Ascending aorta (tissue), 2 donors: ENCODE results near the gene CPED1. TPM values are rescaled to one million over a fixed set of nuclear protein-coding genes. Genes with fewer than 3 reads are reported as not detected.
"Not testable (repeated sequence)": the region's sequence is repeated elsewhere in the genome, so short reads cannot be mapped to it uniquely, and the experiment has no call there.

Source experiments
- DNase-seq, 2 donors: peaks; one replicate each; pipeline ENCODE4 v3.0.0-alpha.2; 2019; ENCODE audit warnings: low spot score in 2 of 2
- H3K27ac ChIP-seq, 2 donors: fragments of 200-600 bp; sonication (generic); one replicate each; pipeline ENCODE4 v1.5.1; 2016 to 2017; ENCODE audit warnings: mild to moderate bottlenecking in 1 of 2
- H3K27me3 ChIP-seq: fragments of 200-600 bp; sonication (generic); one replicate; pipeline ENCODE4 v1.5.1; 2017
- H3K36me3 ChIP-seq, 2 donors: fragments of 200-600 bp; sonication (generic); one replicate each; pipeline ENCODE4 v1.5.1; 2016
- H3K4me1 ChIP-seq, 2 donors: fragments of 200-600 bp; sonication (generic); one replicate each; pipeline ENCODE4 v1.5.1; 2016 to 2017; ENCODE audit warnings: mild to moderate bottlenecking in 1 of 2
- H3K4me3 ChIP-seq, 2 donors: fragments of 200-600 bp; sonication (generic); one replicate each; pipeline ENCODE4 v1.5.1; 2016 to 2017; ENCODE audit warnings: mild to moderate bottlenecking in 1 of 2
- H3K9me3 ChIP-seq, 2 donors: fragments of 200-600 bp; sonication (generic); one replicate each; pipeline ENCODE4 v1.5.1; 2016
- CTCF ChIP-seq, 3 experiments: fragments of 200-600 bp in 2 of 3; fragments of 450-650 bp in 1 of 3; sonication (generic) in 2 of 3; IDR thresholded peaks; one replicate each; pipeline ENCODE4 v1.5.1; 2016 to 2019; ENCODE audit warnings: antibody characterized with exemption in 3 of 3, mild to moderate bottlenecking in 1 of 3, moderate library complexity in 1 of 3
- intact Hi-C: fragments of 100-400 bp; cut with DNase I; formaldehyde crosslinking; loops from one replicate; pipeline ENCODE4 v1.15.1; 2023
- total RNA-seq: library from RNA; depleted of rRNA; stranded (reverse); fragments of >200 nt; gene quantifications from one replicate; pipeline ENCODE4 v1.1.0, GENCODE V29; 2016

Gene CPED1
- total RNA-seq, 1 donor from 2014 or later: 69.5 TPM

DNA sequence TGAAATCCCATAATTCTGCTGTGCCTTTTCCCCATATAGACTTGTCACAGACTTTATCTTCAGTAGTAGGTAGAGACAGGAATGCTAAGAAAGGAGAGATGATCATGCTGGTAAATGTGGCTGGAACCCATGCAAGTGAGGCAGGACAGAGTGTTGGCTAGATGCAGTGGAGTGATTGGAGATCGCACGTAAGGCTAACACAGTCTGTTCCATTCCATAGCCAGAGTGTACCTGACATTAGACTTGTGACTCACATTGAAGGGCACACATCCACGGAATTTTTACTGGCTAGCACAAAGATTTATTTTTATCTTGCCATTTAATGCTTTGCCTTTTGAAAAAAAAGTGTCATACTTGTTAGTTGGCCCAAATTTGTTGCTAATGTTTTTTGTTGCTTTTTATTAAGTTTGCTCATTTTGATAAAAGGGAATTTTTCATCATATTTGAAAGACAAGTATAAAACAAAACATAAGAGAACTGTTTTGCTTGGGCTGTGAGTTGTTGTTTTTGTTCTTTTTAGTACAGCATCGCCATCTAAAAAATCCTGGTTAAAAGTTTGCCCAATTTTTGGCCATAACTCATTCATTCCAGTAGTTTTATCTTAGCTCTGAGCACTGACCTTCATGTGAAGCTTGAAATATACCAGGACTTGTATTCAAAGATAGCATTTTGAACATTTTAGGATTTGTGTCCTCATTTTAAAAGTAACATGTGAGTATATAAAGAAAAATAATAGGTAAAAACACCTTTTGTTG, 81.0 kb downstream of the CPED1 start:
- Histone ChIP-seq H3K9me3 (no peaks in the 10 kb centered on the region), H3K4me3 (peak overlapping the region in 1 of 2 donors; percentile 50), H3K27me3 (no peaks in the 10 kb centered on the region), H3K27ac (peak overlapping the region; percentile 79 to 85), H3K4me1 (peaks cover 0 to 25% of the 10 kb centered on the region in 2 donors), H3K36me3 (peaks cover 0 to 2% of the 10 kb centered on the region in 2 donors)
- intact Hi-C loops: no loop called here
- TF ChIP-seq CTCF (IDR thresholded peaks at IDR 0.05): no peak
- DNase-seq: peak in 1 of 2 donors; percentile 87

DNA sequence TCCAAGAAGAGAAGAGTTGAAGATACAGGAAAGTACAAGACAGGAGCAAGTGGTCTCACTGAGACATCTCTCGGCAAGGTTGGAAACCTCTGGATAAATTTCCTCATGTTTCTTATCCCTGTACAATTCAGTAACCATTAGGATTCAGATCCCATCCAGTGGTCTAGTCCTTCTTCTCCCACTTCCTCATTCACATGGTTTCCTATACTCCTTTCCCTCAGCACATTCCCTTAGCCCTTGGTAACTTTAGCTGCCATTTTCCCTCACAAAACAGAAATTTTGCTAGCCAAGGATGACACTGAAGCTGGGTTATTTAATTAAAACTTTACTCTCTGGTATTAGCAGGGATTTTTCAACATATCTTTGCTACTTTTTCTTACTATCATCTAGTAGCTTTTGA, 82.6 kb downstream of the CPED1 start:
- H3K4me3 ChIP-seq: no peak overlapping the region
- H3K4me1 ChIP-seq: peaks cover 0 to 22% of the 10 kb centered on the region in 2 donors
- peak overlapping the region; percentile 79 to 81 for H3K27ac ChIP-seq
- DNase-seq: no peak
- H3K9me3 ChIP-seq: no peaks in the 10 kb centered on the region
- no peak for TF ChIP-seq CTCF (IDR thresholded peaks at IDR 0.05)
- no peaks in the 10 kb centered on the region for H3K27me3 ChIP-seq
- H3K36me3 ChIP-seq: peaks cover 0 to 2% of the 10 kb centered on the region in 2 donors
- intact Hi-C loops: no loop called here

DNA sequence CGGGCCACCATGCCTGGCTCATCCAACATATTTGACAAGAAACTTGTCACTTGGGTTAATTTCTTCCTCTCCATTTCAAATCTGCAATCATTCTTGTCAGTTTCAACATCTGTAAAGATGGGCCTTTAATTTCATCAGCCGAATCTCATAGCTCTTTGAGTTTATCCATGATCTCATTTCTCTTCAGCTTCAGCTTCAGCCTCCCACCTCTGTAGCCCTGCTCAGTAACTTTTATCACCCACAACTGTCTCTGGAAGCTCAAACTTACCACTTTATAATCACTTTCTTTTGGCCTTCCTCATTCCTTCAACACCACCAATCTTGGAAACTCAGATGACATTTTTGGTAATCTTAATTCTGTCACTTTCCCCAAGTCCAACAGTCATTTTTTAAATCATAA, 83.2 kb downstream of the CPED1 start:
- H3K36me3 ChIP-seq: peaks cover 0 to 2% of the 10 kb centered on the region in 2 donors
- H3K9me3 ChIP-seq: no peaks in the 10 kb centered on the region
- peak overlapping the region; percentile 79 to 81 for H3K27ac ChIP-seq
- intact Hi-C loops: no loop called here
- no peaks in the 10 kb centered on the region for H3K27me3 ChIP-seq
- TF ChIP-seq CTCF (IDR thresholded peaks at IDR 0.05): no peak
- H3K4me1 ChIP-seq: peaks cover 0 to 27% of the 10 kb centered on the region in 2 donors
- DNase-seq: no peak
- H3K4me3 ChIP-seq: no peak overlapping the region

DNA sequence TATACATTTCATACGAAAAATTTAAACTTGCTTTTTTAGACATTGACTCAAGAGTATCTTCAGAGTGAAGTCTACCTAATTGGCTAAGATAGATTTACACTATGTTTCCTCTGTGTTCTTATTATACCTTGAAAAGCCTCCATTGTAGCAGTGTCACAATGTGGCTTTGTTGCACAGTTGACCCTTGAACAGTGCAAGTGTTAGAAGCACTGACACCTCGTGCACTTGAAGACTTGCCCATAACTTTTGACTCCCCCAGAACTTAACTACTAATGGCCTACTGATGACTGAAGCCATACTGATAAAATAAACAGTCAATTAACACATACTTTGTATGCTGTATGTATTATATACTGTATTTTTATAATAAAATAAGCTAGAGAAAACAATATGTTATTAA, 84.3 kb downstream of the CPED1 start:
- no peak for TF ChIP-seq CTCF (IDR thresholded peaks at IDR 0.05)

DNA sequence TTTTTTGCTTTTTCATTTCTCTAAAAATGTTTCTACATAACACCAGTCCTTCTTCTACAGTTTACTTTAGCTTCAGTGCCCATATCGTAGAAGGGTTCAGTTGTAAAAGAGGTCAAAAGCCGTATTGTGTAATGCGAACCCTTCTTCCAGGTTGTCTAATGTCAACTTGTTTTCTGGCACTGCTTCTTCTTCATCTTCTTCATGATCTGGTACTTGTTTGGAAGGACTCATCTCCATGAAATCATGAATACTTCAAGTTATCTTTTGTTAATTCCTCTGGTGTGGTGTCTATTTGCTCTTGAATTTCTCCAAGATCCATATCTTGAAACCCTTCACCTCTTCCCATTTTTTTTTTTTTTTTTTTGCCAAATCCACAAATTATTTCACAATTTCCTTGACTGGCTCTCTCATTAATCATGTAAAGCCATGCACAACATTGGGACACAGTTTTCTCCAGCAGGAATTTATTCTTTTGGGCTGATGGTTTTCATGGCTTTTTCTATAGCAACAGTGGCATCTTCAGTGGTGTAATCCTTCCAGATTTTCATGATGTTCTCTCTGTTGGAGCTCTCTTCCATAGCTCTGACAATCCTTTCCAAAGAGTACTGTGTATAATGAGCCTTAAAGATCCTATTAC, 85.1 kb downstream of the CPED1 start:
- Histone ChIP-seq H3K9me3 (no peaks in the 10 kb centered on the region), H3K4me1 (peaks cover 0 to 33% of the 10 kb centered on the region in 2 donors), H3K27ac (peak overlapping the region; percentile 79 to 81), H3K27me3 (no peaks in the 10 kb centered on the region), H3K36me3 (no peaks in the 10 kb centered on the region), H3K4me3 (no peak overlapping the region)
- intact Hi-C loops: no loop called here
- no peak for DNase-seq
- no peak for TF ChIP-seq CTCF (IDR thresholded peaks at IDR 0.05)

More for the DNA sequence above, 84.3 kb downstream of the CPED1 start:
- DNase-seq: no peak
- no peak overlapping the region for H3K4me3 ChIP-seq
- H3K4me1 ChIP-seq: peaks cover 0 to 33% of the 10 kb centered on the region in 2 donors
- H3K9me3 ChIP-seq: no peaks in the 10 kb centered on the region
- H3K27me3 ChIP-seq: no peaks in the 10 kb centered on the region
- H3K36me3 ChIP-seq: no peaks in the 10 kb centered on the region
- intact Hi-C loops: no loop called here
- H3K27ac ChIP-seq: peak overlapping the region; percentile 79 to 81

GRCh38 chr7:121075424-121075841, 86.9 kb downstream of the CPED1 start:
- H3K4me1 ChIP-seq: peaks cover 3 to 37% of the 10 kb centered on the region in 2 donors
- H3K9me3 ChIP-seq, H3K4me3 ChIP-seq, DNase-seq, H3K36me3 ChIP-seq, H3K27ac ChIP-seq, intact Hi-C loops, H3K27me3 ChIP-seq: not testable (repeated sequence)
